Breast epithelium (tissue), 4 donors: ENCODE measurements around the gene MAPK8. TPM values are rescaled to one million over a fixed set of nuclear protein-coding genes. Genes with fewer than 3 reads are reported as not detected.

Experiments
- DNase-seq, 2 donors: peaks; one replicate each; pipeline ENCODE4 v3.0.0-alpha.2; 2019; ENCODE audit warnings: low spot score in 2 of 2
- H3K27ac ChIP-seq, 2 donors: fragments of 200-600 bp; sonication (generic) in 1 of 2; one replicate each; pipeline ENCODE4 v1.5.1; 2016 to 2019; ENCODE audit warnings: mild to moderate bottlenecking in 1 of 2
- H3K27me3 ChIP-seq, 2 donors: fragments of 200-600 bp; sonication (generic) in 1 of 2; one replicate each; pipeline versions ENCODE4 v1.5.1 to v1.6.0; 2017 to 2019; ENCODE audit warnings: control low read depth in 1 of 2, mild to moderate bottlenecking in 1 of 2
- H3K36me3 ChIP-seq: fragments of 200-600 bp; one replicate; pipeline ENCODE4 v1.5.1; 2019
- H3K4me1 ChIP-seq, 2 donors: fragments of 200-600 bp; sonication (generic); one replicate each; pipeline ENCODE4 v1.5.1; 2016 to 2019; ENCODE audit warnings: control low read depth in 1 of 2
- H3K4me3 ChIP-seq, 3 donors: fragments of 200-600 bp; sonication (generic); 1 replicate in 2 of 3; 2 replicates in 1 of 3; pipeline ENCODE4 v1.5.1; 2016 to 2019; ENCODE audit warnings: mild to moderate bottlenecking in 3 of 3, moderate library complexity in 2 of 3
- H3K9me3 ChIP-seq, 2 donors: fragments of 200-600 bp; sonication (generic) in 1 of 2; one replicate each; pipeline ENCODE4 v1.5.1; 2016 to 2019; ENCODE audit warnings: control low read depth in 1 of 2
- CTCF ChIP-seq, 3 donors: fragments of 450-650 bp; IDR thresholded peaks; one replicate each; pipeline ENCODE4 v1.5.1; 2016 to 2017; ENCODE audit warnings: antibody characterized with exemption in 3 of 3, mild to moderate bottlenecking in 3 of 3, moderate library complexity in 3 of 3
- POLR2A ChIP-seq: fragments of 450-650 bp; IDR thresholded peaks from one replicate; pipeline ENCODE4 v1.6.1; 2016; ENCODE audit warnings: antibody characterized with exemption, mild to moderate bottlenecking, moderate library complexity
- POLR2AphosphoS5 ChIP-seq, 3 donors: sonication (generic); formaldehyde crosslinking; IDR thresholded peaks; one replicate each; pipeline ENCODE4 v1.6.1; 2017; ENCODE audit warnings: antibody characterized with exemption in 3 of 3
- intact Hi-C: fragments of 100-400 bp; cut with DNase I; formaldehyde crosslinking; loops from one replicate; pipeline ENCODE4 v1.15.1; 2023; ENCODE audit warnings: low total_unique reads
- total RNA-seq, 3 donors: library from RNA; depleted of rRNA; stranded (reverse); fragments of >200 nt; gene quantifications; one replicate each; pipeline ENCODE4 v1.1.0, GENCODE V29; 2016

Gene MAPK8
- total RNA-seq, 3 donors from 2014 or later = 52.5 to 108 (median 74.1) TPM

GRCh38 chr10:48457949-48458661 lies 151.6 kb downstream of the MAPK8 start:
- Histone ChIP-seq H3K36me3 (no peaks in the 10 kb centered on the region), H3K4me1 (no peaks in the 10 kb centered on the region), H3K27ac (no peak overlapping the region), H3K9me3 (no peaks in the 10 kb centered on the region), H3K4me3 (no peak overlapping the region), H3K27me3 (no peaks in the 10 kb centered on the region)
- TF ChIP-seq POLR2A (no peak), CTCF (IDR thresholded peaks at IDR 0.05) (no peak), POLR2AphosphoS5 (IDR thresholded peaks at IDR 0.05) (no peak)
- intact Hi-C loops = no loop called here
- DNase-seq = peak; percentile 12 to 31

- H3K4me1 ChIP-seq = no peaks in the 10 kb centered on the region
- TF ChIP-seq POLR2A = no peak
- TF ChIP-seq CTCF (IDR thresholded peaks at IDR 0.05) = no peak
- no peak for TF ChIP-seq POLR2AphosphoS5 (IDR thresholded peaks at IDR 0.05)
- no peaks in the 10 kb centered on the region for H3K36me3 ChIP-seq
- intact Hi-C loops = no loop called here
- H3K27me3 ChIP-seq = no peaks in the 10 kb centered on the region
- H3K27ac ChIP-seq = no peak overlapping the region
- no peaks in the 10 kb centered on the region for H3K9me3 ChIP-seq
- H3K4me3 ChIP-seq = no peak overlapping the region
- peak in 1 of 2 donors; percentile 17 for DNase-seq
Observed at GRCh38 chr10:48458662-48459048, 152.2 kb downstream of the MAPK8 start.

DNA sequence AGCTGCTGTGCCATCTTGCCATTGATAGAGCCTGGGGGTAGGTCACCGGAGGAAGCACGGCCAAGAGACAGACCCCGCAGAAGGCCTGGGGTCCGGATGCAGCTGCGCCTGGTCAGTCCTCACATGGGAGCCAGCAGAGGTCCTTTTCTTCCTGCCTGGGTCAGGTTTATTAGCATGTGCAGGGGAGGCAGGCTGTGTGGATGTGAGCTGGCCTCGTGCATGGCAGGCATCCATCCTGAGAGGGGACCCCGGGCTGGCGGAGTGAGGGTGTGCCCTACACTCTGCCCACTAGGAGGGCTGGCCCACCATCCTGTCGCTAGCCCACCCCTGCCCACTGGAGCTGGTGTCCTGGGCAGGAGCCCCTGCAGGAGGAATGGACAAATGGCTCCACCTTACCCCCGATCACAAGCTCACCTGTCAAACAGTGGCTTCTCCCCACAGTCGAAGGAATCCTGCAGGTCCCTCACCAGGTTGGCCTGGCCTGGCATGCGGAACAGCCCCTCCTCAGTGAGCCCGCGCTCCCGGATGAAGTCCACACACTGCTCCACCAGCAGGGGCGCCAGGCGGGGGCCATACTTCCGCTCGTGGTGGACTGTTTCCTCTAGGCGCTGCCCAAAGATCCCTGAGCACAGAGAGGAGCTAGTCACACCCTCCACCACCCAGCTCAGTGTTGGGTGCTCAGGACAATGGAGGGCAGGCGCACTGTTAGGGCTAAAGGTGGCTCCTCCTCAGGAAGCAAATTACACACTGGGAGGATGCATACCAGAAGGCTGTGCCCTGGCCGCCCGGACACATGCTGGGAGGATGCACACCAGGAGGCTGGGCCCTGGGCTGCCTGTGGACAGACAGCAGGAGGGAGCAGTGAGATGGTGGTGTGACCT lies 153.0 kb downstream of the MAPK8 start:
- peak; percentile 12 to 47 for DNase-seq
- no peaks in the 10 kb centered on the region for H3K36me3 ChIP-seq
- H3K9me3 ChIP-seq = no peaks in the 10 kb centered on the region
- H3K27ac ChIP-seq = no peak overlapping the region
- no peak overlapping the region for H3K4me3 ChIP-seq
- intact Hi-C loops = no loop called here
- no peaks in the 10 kb centered on the region for H3K4me1 ChIP-seq
- TF ChIP-seq CTCF (IDR thresholded peaks at IDR 0.05) (no peak), POLR2AphosphoS5 (IDR thresholded peaks at IDR 0.05) (no peak), POLR2A (no peak)
- no peaks in the 10 kb centered on the region for H3K27me3 ChIP-seq

GRCh38 chr10:48460182-48460581 lies 153.7 kb downstream of the MAPK8 start:
- TF ChIP-seq POLR2A = no peak
- no peak for TF ChIP-seq CTCF (IDR thresholded peaks at IDR 0.05)
- no peak for TF ChIP-seq POLR2AphosphoS5 (IDR thresholded peaks at IDR 0.05)

More at GRCh38 chr10:48460182-48460581, 153.7 kb downstream of the MAPK8 start:
- H3K4me1 ChIP-seq = no peaks in the 10 kb centered on the region
- no peaks in the 10 kb centered on the region for H3K36me3 ChIP-seq
- intact Hi-C loops = no loop called here
- no peak for DNase-seq
- no peaks in the 10 kb centered on the region for H3K27me3 ChIP-seq
- H3K4me3 ChIP-seq = no peak overlapping the region
- H3K27ac ChIP-seq = no peak overlapping the region
- H3K9me3 ChIP-seq = no peaks in the 10 kb centered on the region
